Osteoblast (primary cell): ENCODE data around the gene IRF2BPL. TPM values are rescaled to one million over a fixed set of nuclear protein-coding genes. Genes with fewer than 3 reads are reported as not detected.

Source experiments
- DNase-seq: peaks from one replicate; pipeline ENCODE4 v3.0.0; 2011; ENCODE audit warnings: low spot score, mixed read lengths; ENCODE audit not compliant: insufficient read length; ENCODE audit errors: missing footprints
- H2AFZ ChIP-seq: 2 replicates; pipeline ENCODE4 v1.6.0; 2011; ENCODE audit warnings: mild to moderate bottlenecking, low read length
- H3K27ac ChIP-seq: 2 replicates; pipeline ENCODE4 v1.5.1; 2011; ENCODE audit warnings: mild to moderate bottlenecking, low read depth, low read length, moderate library complexity
- H3K27me3 ChIP-seq: 2 replicates; pipeline ENCODE4 v1.6.0; 2012; ENCODE audit warnings: mild to moderate bottlenecking, control low read depth, inconsistent platforms, low read length, moderate library complexity; ENCODE audit not compliant: insufficient read depth
- H3K36me3 ChIP-seq: 2 replicates; pipeline ENCODE4 v1.5.1; 2011; ENCODE audit warnings: mild to moderate bottlenecking, low read length, control low read depth, moderate library complexity; ENCODE audit not compliant: insufficient read depth
- H3K4me1 ChIP-seq: 2 replicates; pipeline ENCODE4 v1.5.1; 2011; ENCODE audit warnings: mild to moderate bottlenecking, low read length, control low read depth, moderate library complexity; ENCODE audit not compliant: insufficient read depth
- H3K4me2 ChIP-seq: 2 replicates; pipeline ENCODE4 v1.6.0; 2011; ENCODE audit warnings: mild to moderate bottlenecking, low read length; ENCODE audit not compliant: insufficient read depth
- H3K4me3 ChIP-seq: fragments of 200-600 bp; sonication (generic); 3 replicates; pipeline ENCODE4 v1.5.1; 2012; ENCODE audit warnings: mild to moderate bottlenecking, low read length, inconsistent platforms; ENCODE audit not compliant: insufficient read depth
- H3K79me2 ChIP-seq: 2 replicates; pipeline ENCODE4 v1.6.0; 2012; ENCODE audit warnings: mild to moderate bottlenecking, low read length, control low read depth, inconsistent platforms; ENCODE audit not compliant: insufficient read depth
- H3K9me3 ChIP-seq: 2 replicates; pipeline ENCODE4 v1.5.1; 2011; ENCODE audit warnings: low read depth, low read length, control low read depth
- H4K20me1 ChIP-seq: 2 replicates; pipeline ENCODE4 v1.6.0; 2012; ENCODE audit warnings: mild to moderate bottlenecking, low read length, control low read depth; ENCODE audit not compliant: insufficient read depth
- CTCF ChIP-seq: IDR thresholded peaks from 2 replicates; pipeline ENCODE4 v1.5.1; 2011; ENCODE audit warnings: mild to moderate bottlenecking, low read depth, low read length, moderate library complexity; ENCODE audit errors: extremely low read depth
- total RNA-seq: library from RNA; depleted of rRNA; stranded (reverse); fragments of >200 nt; gene quantifications from 2 replicates; pipeline ENCODE4 v1.2.3, GENCODE V29; 2012

The IRF2BPL gene
- total RNA-seq, 1 donor = 26.4 TPM

GRCh38 chr14:77017666-77018065 lies 10.8 kb downstream of the IRF2BPL start:
- Histone ChIP-seq H3K4me1 (no peaks in the 10 kb centered on the region), H3K79me2 (no peaks in the 10 kb centered on the region), H3K4me3 (no peak overlapping the region), H3K27ac (no peak overlapping the region), H3K36me3 (no peaks in the 10 kb centered on the region), H4K20me1 (no peaks in the 10 kb centered on the region), H3K9me3 (no peaks in the 10 kb centered on the region), H3K27me3 (no peaks in the 10 kb centered on the region), H3K4me2 (no peak overlapping the region), H2AFZ (no peak overlapping the region)
- no peak for TF ChIP-seq CTCF
- peak; percentile 66 for DNase-seq

GRCh38 chr14:77014734-77015133 lies 13.8 kb downstream of the IRF2BPL start:
- Histone ChIP-seq H3K27me3 (peaks cover 6% of the 10 kb centered on the region), H2AFZ (no peak overlapping the region), H3K4me2 (no peak overlapping the region), H3K27ac (no peak overlapping the region), H3K9me3 (no peaks in the 10 kb centered on the region), H3K4me1 (no peaks in the 10 kb centered on the region), H3K79me2 (no peaks in the 10 kb centered on the region), H3K36me3 (no peaks in the 10 kb centered on the region), H3K4me3 (no peak overlapping the region), H4K20me1 (no peaks in the 10 kb centered on the region)
- no peak for DNase-seq
- TF ChIP-seq CTCF = no peak

- peaks cover 6% of the 10 kb centered on the region for H3K27me3 ChIP-seq
- peak; percentile 56 for DNase-seq
- no peaks in the 10 kb centered on the region for H3K79me2 ChIP-seq
- no peaks in the 10 kb centered on the region for H3K4me1 ChIP-seq
- H3K4me2 ChIP-seq = no peak overlapping the region
- no peaks in the 10 kb centered on the region for H3K9me3 ChIP-seq
- no peak overlapping the region for H3K27ac ChIP-seq
- no peak overlapping the region for H3K4me3 ChIP-seq
- no peaks in the 10 kb centered on the region for H3K36me3 ChIP-seq
- TF ChIP-seq CTCF = no peak
- no peak overlapping the region for H2AFZ ChIP-seq
- H4K20me1 ChIP-seq = no peaks in the 10 kb centered on the region
Observed at GRCh38 chr14:77014004-77014604, 14.4 kb downstream of the IRF2BPL start.

GRCh38 chr14:77012193-77012765 lies 16.2 kb downstream of the IRF2BPL start:
- no peak overlapping the region for H3K4me3 ChIP-seq
- H3K9me3 ChIP-seq = no peaks in the 10 kb centered on the region
- no peak for DNase-seq
- no peaks in the 10 kb centered on the region for H3K36me3 ChIP-seq
- H3K4me2 ChIP-seq = no peak overlapping the region
- no peak for TF ChIP-seq CTCF
- H2AFZ ChIP-seq = no peak overlapping the region
- H3K27me3 ChIP-seq = peaks cover 6% of the 10 kb centered on the region
- H3K4me1 ChIP-seq = peaks cover 4% of the 10 kb centered on the region
- H3K27ac ChIP-seq = no peak overlapping the region
- no peaks in the 10 kb centered on the region for H4K20me1 ChIP-seq
- H3K79me2 ChIP-seq = no peaks in the 10 kb centered on the region
